Vagina (tissue), 2 donors: ENCODE results near the gene ZNF473.

ENCODE experiments used
- CTCF ChIP-seq, 3 experiments: fragments of 450-650 bp in 2 of 3; fragments of 200-600 bp in 1 of 3; sonication (generic) in 1 of 3; IDR thresholded peaks; one replicate each; pipeline ENCODE4 v1.5.1; 2017 to 2019; ENCODE audit warnings: antibody characterized with exemption in 3 of 3, mild to moderate bottlenecking in 2 of 3, moderate library complexity in 2 of 3
- POLR2A ChIP-seq, 2 donors: fragments of 450-650 bp; IDR thresholded peaks; one replicate each; pipeline ENCODE4 v1.6.1; 2017; ENCODE audit warnings: antibody characterized with exemption in 2 of 2, mild to moderate bottlenecking in 2 of 2, moderate library complexity in 2 of 2
- POLR2AphosphoS5 ChIP-seq, 2 donors: sonication (generic); formaldehyde crosslinking; IDR thresholded peaks; one replicate each; pipeline ENCODE4 v1.9.0; 2017; ENCODE audit warnings: antibody characterized with exemption in 2 of 2, mild to moderate bottlenecking in 2 of 2, low read depth in 1 of 2; ENCODE audit not compliant: insufficient read depth in 1 of 2

- no peak for TF ChIP-seq CTCF (IDR thresholded peaks at IDR 0.05)
- TF ChIP-seq POLR2A (IDR thresholded peaks at IDR 0.05) = no peak
- TF ChIP-seq POLR2AphosphoS5 (IDR thresholded peaks at IDR 0.05; ENCODE audit: insufficient read depth in 1 of 2, low read depth in 1 of 2) = no peak
Observed at GRCh38 chr19:50024719-50025021, 1.1 kb upstream of the ZNF473 start.
